T-helper 2 cell (primary cell): ENCODE results near the gene ITPR1.
A peak's percentile ranks its signal among the peaks of the same experiment; 100 is the strongest.

Experiments
- DNase-seq, 5 experiments: peaks; one replicate each; pipeline versions ENCODE4 v3.0.0 to v3.0.0-alpha.2; 2012 to 2022

ITPR1 gene

DNA sequence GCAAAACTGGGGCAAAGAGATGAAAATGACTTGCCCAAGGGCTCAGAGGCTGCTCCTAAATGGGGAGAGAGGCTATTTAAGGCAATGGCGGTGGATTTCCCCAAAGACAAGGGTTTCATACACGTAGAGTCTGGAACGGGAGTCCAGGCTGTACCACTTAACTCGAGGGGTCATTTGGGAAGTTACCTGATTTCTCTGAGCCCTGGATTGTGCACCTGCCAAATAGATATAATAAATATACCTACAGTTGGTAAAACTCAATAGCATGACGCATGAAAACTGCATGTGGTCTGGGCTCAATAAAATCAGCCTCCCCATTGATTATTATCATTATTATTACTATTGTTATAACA is 1.3 kb upstream of the ITPR1 start:
- no peak for DNase-seq

GRCh38 chr3:4492208-4493013 is 737 bp upstream of the ITPR1 start:
- peak in 3 of 5 experiments; percentile 43 to 77 (median 76) for DNase-seq

DNA sequence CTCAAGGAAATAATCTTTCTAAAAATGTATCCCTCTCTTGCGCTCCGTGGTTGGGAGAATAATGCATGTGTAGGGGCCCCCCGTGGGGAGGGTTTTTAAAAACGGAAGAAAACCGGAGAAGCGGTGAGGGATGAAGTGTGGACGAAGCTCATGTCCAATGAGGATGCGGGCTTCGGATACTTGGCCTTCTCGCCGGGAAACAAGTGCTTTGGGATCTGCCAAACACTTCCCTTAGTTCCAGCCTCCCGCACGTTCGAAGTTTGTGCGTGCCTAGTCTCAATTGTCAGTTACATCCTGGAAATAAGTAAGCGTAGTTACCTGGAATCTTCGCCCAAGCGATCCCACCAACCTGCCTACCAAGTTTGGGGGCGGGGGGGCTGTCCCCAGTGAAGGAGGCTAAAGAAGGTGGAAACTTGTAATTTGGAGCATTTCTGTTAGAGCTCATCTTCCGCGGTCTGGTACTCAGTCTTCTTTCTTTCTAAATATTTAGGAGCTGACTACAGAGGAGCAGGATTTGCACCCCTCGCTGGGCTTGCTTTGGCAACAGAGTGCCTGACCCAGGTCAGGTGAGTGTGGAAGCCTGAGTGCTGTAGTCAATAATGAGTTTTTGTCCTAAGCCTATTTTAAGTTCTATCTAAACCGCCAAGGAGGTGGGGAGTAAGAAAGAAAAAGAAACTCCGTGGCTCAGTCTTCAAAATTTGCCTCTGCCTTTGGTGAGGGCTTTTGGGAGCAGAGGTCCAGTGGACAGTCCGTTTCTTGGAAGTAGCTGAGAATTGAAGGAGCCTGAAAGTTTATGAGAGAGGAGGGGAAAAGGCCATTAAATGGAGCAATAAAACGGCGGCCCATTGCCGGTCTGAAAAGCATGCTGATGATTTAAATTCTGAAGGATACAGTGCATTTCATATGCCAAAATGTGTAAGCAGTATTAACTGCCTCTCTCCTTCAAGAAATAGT is 1.1 kb downstream of the ITPR1 start:
- peak in 1 of 5 experiments; percentile 15 for DNase-seq

DNA sequence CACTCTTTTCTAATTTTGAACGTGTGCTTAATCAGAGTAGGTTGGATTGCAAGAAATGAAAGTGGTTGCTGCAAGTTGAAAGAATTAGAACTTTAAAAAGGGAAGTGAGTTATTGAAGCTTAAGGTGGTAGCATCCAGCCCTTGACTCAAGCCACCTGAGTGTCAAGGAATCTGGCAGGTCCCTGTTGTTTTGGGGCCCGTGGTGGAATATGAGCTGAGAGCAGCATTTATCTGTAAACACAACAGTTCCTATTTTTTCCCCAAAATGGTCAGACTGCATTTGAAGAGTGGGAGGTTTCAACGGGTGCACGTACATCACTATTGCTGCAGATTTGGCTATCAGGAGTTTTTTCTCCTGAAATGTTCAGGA is 1.7 kb downstream of the ITPR1 start:
- no peak for DNase-seq

- DNase-seq = no peak
Measured at GRCh38 chr3:4495294-4496086, 2.3 kb downstream of the ITPR1 start.

- no peak for DNase-seq
Measured at GRCh38 chr3:4496087-4496452, 2.9 kb downstream of the ITPR1 start.

DNA sequence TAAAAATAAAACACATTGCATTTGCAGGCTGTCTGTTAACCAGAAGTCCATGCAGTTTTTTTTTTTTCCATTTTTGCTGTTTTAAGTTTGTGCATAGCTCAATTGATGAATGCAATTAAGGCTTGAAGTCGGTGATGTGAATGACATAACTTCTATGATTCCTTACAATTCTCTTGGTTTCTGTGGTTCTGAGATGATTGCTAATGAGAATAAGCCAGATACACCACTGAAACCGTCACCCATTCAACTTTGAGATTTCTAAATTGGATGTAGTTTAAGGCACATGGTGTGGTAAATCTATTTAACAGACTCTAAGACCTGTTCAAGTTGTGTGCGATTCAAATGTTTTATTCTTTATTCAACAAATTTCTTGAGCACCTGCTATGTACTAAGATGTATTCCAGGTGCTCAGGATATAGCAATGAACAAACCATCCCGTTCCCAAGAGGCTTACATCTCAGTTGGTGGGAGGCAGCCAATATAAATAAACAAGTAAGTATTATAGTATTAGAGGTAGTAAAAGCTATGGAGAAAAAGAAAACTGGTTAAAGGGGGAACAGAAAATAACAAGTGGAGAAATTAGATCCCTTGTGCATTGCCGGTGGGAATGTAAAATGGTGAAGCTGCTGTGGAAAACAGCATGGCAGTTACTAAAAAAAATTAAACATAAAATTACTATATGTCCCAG is 4.0 kb downstream of the ITPR1 start:
- DNase-seq = no peak

DNA sequence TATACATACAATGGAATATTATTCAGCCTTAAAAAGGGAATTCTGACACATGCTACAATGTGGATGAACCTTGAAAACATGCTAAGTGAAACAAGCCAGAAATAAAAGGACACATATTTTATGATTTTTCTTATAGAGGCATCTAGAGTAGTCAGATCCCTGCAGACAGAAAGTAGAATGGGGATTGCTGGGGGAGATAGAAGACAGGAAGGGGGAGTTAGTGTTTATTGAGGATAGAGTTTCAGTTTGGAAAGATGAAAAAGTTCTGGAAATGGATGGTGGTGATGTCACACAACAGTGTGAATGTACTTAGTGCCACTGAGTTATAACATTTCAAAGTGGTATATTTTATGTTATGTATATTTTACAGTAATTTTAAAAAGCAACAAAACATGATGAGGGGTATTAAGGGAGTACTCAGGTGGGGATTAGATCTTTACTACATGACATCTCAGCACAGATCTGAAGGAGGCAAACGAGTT is 4.7 kb downstream of the ITPR1 start:
- no peak for DNase-seq

DNA sequence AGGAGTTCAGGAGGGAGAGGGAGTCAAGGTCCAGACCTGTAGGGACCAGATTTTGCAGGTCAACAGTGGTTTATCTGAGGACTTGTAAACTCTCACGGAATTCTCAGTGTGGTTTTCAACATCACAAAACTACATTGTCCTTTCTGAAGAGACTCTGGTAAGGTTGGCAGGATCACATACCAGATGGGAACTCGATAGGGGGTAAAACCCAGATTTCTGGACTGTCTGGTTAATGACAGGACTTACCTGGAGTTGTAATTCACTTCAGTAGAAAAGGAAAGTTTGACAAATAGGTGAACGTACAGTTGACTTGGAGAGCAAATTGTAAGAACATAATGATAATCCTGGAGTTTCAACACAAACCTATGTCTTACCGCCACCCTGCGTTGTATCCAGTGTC is 5.3 kb downstream of the ITPR1 start:
- DNase-seq = no peak

- DNase-seq = no peak
Measured at GRCh38 chr3:4501437-4501836, 8.3 kb downstream of the ITPR1 start.

DNA sequence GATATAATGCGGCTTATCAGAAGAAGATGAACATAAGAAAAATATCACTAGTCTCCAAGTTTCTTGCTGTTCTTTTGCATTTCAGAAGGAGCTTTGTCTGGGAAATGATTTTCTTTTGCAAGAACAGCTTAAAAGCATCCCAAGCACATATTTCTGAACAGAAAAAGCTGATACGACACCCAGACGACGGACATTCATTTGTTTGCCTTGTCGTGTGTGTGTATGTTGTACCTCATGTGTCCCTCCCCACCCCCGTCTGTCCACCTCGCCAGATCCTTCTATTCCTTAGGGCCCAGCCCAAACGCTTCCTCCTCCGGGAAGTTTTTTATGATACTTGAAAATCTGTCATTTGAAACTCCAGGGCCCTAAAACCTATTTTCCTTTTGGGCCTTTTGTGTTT is 8.8 kb downstream of the ITPR1 start:
- DNase-seq = no peak

DNA sequence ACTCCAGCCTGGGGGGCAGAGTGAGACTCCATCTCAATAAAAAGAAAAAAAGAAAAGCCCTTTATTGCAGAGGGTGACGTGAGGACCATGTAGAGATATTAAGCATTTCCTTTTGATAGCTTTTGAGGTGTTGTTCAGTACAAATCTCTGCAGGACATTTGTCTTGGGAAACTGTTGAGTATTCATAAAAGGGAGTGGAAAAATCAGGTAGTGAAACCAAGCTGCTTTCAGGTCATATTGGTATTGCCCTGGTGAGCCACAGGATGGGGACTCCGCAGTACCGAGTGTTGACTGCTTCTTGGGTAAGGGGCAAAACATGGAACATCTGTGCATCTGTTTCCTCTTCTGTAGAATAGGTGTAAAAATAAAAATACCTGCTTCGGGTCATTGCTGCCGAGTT is 9.9 kb downstream of the ITPR1 start:
- DNase-seq = no peak

DNA sequence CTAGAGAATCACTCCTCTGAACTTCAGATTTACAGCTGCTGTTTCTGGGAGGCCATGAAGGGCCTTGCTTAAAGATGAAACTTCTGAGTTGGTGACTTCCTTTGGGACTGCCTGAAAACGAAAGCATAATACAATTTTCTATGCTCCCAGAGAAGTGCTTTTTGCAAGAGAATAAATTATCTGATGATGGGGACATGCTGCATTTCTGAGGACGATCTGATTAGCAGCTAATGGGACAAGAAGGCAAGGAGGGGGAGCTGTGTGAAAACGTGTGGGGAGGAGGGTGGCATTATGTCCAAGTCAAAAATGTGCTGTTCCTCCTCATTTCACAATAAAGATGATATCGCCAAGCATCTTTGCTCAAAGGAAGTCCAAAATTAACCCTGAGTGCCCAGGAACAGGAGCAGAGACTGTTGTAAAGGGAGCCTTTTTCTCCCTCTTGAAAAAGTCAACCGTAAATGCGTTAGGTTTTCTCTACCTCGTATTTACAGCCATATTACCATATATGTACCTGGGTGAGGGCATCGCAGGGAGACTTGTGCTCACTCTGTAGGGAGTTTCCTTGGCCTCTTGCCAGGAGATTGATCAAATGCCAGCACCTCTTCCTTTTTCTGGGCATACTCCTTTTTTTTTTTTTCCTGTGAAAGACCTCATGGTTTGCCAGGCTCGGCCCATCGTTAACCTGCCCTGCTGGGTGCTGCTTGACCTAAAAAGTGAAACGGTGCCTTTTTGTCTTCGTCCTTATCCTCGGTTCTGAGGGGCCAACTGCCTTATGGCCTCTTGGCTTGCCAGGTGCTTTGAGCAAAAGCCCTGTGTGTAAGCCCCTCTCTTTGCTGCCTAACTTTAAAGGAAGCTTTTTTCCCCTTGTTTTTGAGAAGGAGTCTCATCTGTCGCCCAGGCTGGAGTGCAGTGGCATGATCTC is 11.5 kb downstream of the ITPR1 start:
- DNase-seq = peak in 2 of 5 experiments; percentile 37 to 54

DNA sequence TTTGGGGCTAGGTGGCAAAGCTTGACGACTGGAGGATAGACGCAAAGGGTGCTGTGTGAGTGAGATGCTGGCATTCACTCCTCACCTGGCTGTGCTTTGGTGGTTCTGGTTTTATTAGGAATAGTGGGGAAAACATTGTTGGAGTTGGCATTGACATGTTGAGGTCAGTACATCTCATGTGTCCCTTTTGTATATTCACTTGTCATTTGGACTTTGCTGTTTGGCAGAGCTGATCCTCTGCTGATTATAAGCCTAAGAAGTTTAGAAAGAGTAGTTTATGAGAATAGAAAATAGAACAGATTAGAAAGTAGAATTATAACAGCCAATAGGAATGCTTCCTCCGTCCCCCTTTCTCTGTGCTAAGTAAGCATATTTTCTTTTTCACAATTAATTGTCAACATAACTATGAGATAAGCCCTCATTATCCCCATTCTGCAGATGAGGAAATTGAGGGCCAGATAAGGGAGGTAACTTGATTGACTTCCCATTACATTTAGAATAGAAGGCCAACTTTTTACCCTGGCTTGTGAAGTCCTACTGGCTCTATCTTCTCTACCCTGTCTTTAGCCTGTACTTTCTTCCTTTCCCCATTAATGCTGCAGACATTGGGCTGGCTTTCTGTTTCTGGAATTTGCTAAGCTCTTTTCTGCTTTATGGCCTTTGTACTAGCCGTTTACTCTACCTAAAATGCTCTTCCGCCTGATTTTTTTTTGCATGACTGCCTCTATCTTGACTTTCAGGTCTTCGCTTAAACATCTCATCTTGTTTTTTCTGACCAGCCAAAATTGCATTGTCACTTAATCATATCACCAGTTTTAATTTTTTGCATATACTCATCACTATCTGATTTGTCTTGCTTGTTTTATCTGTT is 12.8 kb downstream of the ITPR1 start:
- no peak for DNase-seq

DNA sequence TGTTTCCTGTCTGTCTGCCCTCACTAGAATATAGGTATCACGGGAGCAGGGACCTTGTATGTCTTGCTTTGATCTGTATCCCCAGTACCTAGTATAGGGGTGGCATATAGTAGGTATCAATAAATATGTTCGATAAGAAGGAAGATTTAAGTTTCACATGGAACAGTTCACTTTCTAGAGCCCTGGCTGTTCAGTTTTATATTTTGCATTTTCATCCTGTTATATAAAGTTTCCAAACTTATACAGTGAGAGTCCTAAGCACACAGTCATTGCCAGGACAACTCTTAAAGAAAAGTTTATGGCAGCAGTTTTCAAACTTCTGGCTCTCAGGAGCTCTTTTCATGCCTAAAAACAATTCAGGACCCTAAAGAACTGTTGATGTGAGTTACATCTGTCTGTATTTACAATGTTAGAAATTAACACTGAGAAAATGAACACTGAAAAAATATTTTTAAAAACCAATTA is 13.4 kb downstream of the ITPR1 start:
- DNase-seq = no peak

DNA sequence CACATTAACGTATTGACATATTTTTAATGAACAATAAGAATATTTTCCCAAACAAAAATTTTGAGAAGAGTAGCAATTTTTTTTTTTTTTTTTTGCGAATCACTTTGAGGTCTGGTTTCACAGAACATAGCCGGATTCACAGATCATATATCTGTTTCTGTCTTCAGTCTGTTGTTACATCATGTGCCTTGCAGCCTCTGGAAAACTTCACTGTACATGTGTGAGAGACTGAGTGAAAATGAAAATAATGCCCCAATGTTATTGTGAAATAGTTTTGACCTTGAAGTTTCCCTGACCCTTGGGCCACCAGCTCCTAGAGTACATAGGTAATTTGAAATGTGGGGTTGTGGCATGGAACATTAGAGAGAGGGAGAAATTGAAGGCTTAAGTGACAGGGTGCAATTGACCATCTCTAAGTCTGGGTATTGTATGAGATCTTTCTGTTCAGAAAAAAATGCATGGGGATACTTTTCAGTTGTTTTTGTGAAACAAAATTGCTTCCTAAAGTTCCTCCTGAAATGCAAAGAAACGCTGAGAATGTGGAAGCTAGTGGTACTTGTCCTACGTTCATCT is 14.0 kb downstream of the ITPR1 start:
- DNase-seq = no peak

- DNase-seq = no peak
Measured at GRCh38 chr3:4508048-4508981, 15.2 kb downstream of the ITPR1 start.

DNA sequence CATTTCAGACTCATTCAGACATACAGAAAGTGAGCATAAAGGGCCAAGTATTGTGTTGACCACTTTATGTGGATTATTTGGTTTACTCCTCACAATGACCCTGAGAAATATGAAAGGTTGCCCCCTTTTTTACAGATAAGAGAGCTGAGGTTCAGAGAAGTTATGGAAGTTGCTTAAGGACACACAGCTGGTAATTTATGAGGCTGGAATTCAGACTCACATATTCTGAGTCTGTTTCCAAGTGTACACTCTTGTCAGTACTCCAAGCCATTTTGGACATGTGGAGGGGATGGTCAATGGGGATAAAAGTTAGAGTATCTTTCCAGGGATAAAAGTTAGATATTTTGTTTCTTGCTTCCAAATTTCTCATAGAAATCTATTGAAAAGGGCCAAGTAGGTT is 15.9 kb downstream of the ITPR1 start:
- DNase-seq = no peak
